Eye (tissue), 1 donor: ENCODE data around the gene PEAK3.
"Not testable (repeated sequence)": the region's sequence is repeated elsewhere in the genome, so short reads cannot be mapped to it uniquely, and the experiment has no call there.

Source experiments
- DNase-seq: peaks from one replicate; pipeline ENCODE4 v3.0.0-alpha.2; 2015

The PEAK3 gene

DNA sequence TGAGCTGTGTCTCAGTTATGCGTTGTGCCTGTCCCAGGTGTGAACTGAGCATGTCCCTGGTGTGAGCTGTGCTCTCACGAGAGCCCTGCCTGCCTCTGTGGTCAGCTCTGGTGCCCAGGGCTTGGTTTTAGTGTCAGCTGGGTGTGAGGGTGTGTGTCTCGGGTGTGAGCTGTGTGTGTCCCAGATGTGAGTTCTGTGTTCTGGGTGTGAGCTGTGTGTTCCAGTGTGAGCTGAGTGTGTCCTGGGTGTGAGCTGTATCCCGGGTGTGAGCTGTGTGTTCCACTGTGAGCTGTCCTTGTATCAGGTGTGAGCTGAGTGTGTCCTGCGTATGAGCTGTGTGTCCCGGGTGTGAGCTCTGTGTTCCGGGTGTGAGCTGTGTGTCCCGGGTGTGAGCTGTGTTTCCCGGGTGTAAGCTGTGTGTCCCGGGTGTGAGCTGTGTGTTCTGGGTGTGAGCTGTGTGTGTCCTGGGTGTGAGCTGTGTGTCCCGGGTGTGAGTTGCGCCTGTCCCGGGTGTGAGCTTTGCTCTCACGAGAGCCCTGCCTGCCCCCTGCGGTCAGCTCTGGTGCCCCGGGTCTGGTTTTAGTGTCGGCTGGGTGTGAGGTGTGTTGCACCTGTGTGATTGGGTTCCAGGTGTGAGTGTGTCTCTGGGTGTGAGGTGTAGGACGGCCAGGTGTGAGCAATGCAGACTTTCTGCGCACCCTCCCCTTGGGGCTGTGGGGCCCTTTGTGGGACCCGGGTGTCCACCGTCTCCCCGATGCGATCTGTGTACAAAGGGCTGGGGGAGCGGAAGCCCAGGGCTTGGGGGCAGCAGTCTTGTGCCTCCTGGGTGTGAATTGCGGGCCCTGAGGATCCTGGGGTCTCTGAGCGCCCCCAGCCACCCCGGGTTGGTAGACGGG lies 7.1 kb upstream of the PEAK3 start:
- DNase-seq = no peak

DNA sequence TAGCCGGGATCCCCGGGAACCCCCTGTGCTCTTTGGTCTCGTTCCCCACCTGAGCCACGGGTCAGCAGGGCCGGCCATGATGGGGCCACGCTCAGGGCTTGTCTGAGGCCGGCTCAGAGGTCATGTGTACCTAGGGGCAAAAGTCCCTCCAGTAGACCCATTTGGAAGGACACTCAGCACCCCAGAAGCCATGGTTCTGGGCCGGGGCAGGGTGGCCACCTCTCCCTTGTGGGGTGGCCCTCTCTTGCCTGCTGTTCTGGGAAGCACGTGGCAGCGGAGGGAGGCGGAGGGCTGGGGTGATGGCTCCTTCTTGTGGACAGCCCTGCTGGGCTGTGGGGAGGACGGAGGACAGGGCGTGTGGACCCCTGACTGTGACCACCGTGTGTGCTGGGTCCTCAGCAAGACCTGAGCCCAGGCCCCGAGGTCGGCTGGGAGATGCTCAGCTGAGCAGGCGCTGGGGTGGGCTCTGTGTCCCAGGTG lies 6.4 kb upstream of the PEAK3 start:
- no peak for DNase-seq

DNA sequence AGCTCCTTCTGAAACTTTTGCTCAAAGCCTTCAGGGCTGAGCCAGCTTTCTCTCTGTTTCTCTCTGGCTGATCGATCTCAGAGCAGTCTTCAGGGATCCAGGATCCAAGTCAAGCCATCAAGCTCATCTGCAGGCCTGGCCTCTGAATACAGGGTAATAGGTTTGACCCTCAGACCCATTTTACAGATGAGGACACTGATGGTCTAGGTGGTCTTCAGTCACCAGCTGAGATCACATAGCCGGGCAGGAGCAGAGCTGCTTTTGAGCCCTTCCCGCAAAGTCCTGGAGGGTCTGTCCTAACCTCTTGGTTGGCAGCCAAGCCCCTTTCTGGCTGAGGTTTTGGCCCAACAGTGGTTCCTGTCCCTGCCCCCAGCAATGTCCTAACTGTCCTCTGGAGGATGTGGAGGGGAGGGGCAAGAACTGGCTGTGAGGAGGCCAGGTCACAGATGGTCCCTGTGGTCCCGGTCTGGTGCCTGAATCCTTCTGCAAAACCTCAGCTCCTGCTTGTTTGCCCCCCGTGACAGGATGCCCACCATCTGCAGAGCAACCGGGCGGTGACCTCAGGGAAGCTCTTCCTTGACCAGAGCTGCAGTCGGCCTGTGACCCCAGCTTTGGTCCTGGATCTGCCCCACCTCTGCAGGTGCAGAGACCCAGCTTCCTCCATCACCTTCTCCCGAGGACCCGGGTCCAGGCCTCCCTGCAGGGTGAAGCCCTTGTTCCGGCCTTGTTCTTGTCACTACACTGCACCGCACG lies 5.8 kb upstream of the PEAK3 start:
- DNase-seq = no peak

DNA sequence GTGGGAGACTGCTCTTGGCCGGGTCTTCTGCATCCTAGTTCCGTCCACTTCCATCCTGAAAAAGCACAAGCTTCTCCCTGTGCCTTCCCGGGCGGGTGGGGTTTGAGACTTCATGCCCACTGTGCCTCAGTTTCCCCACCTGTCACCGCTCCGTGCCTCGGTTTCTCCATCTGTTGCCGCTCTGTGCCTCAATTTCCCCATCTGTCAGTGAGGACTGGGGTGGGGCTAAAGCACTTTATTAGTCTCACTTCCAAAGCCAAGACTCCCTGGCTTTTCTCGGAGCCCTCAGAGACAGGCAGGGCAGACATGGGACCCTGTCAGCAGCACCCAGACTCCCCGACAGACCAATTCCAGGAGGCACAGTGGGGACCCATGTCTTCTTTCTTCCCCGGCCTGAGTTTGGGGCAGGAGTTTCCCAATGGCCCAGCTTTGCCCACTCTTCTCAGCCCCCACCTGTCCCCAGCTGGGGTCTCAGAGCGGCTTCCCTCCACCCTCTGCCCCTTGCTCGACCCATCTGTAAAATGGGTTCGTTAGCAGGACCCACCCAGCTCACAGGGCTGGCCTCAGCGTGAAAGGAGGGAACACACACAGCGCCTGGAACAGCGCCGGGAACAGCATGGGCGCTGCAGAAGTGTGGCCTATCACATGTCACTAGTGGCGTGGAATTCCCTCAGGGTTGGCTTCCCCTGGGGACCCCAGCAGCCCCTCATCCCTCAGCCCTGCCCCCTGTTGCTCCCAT lies 4.6 kb upstream of the PEAK3 start:
- no peak for DNase-seq

DNA sequence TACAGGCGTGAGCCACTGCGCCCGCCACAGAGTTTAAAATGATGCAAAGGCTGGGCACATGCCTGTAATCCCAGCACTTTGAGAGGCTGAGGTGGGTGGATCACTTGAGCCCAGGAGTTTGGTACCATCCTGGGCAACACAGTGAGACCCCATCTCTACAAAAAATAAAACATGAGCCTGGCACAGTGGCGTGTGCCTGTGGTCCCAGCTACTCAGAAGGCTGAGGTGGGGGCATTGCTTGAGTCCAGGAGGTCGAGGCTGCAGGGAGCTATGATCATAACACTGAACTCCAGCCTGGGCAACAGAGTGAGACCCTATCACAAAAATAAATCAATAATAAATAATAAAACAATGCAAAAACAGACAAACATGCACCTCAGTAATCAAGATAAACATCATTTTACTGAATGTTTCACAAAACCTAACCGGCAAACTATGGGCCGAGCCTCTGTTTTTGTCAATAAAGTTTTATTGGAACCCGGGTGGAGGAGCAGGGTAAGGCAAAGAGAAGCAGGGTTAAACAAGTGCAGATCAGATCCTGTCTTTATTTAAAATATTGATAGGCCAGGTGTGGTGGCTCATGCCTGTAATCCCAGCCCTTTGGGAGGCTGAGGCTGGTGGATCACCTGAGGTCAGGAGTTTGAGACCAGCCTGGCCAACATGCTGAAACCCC lies 2.0 kb upstream of the PEAK3 start:
- DNase-seq = no peak

DNA sequence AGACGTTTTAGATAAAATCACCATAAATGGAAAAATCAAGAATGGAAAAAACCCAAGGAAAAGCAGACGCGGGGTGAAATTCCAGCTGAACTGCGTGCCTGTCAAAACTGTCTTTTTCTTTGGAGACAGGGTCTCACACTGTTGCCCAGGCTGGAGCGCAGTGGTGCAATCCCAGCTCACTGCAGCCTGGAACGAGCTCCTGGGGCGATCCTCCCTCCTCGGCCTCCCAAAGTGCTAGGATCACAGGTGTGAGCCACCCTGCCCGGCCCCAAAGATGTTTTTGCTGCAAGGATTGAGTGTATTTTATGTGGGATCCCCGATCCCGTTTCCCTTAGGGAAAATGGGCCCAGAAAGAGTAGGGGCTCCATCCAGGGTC lies 875 bp upstream of the PEAK3 start:
- DNase-seq = no peak

DNA sequence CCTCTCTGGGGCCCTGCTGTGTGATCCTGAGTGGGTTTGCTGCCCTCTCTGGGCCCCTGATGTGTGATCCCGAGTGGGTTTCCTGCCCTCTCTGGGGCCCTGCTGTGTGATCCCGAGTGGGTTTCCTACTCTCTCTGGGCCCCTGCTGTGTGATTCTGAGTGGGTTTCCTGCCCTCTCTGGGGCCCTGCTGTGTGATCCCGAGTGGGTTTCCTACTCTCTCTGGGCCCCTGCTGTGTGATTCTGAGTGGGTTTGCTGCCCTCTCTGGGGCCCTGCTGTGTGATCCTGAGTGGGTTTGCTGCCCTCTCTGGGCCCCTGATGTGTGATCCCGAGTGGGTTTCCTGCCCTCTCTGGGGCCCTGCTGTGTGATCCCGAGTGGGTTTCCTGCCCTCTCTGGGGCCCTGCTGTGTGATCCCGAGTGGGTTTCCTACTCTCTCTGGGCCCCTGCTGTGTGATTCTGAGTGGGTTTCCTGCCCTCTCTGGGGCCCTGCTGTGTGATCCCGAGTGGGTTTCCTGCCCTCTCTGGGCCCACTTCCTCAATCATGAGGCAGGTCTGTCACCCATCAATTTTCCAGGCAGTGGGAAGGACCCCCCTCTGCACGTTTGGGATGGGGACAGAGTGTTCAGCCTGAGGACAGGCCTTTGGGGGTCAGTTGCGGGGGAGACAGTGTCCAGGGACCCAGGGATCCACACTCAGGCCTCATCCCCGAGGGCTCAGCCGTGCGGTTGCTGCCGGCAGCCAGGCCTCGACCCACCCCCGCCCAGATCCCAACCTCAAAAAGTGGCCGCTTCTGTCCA lies 512 bp downstream of the PEAK3 start:
- DNase-seq = not testable (repeated sequence)

DNA sequence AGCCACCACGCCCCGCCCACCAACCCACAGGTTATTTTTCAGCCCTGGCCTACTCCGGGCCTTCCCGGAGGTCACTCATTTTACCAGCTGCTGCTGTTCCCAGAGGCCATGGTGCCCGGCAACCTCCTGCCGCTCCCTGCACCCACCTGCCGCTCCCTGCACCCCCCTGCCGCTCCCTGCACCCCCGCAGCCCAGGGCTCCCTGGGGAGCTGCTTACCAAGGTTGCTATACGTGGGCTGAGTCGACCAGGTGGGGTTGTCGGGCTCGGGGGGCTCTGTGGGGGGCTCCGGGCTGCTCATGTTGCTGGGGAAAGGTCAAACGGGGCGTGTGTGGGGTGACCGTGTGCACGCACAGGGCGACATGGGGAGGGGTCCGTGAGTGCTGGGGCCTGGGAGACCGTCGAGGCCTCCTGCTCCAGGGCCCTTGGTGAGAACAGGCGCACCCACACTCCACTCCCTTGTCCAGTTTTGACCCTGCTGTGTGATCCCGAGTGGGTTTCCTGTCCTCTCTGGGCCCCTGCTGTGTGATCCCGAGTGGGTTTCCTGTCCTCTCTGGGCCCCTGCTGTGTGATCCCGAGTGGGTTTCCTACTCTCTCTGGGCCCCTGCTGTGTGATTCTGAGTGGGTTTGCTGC lies 1.2 kb downstream of the PEAK3 start:
- no peak for DNase-seq

DNA sequence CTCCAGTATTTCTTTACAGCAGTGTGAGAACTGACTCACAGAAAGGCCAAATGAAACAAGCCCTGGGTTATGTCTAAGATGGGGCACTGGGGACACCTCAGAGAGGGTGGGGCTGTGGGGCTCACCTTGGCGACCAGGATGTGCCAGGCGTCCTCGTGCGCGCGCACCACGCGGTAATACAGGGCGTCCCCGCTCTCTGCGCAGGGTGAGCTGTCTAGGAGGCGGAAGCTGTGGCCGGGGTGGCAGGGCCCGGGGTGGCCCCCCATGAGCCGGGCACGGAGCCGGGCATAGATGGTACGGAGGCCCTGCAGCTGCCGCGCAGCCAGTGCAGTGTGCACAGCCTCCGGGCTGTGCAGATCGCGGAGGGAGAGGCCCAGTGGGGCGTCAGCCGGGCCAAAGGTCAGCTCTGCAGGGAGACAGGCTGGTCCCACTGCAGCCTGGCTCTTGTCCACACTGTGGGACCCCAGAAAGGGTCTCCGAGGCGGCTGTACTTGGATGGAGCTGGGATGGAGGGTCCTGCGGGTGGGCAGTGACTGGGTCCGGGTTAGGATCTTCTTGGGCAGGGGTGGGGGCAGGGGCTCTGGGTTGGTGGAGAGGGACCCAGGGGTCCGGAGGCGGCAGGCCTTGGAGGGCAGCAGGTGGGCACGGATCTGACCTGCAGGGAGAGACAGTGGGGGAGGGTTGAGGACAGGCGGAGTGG lies 3.4 kb downstream of the PEAK3 start:
- no peak for DNase-seq

DNA sequence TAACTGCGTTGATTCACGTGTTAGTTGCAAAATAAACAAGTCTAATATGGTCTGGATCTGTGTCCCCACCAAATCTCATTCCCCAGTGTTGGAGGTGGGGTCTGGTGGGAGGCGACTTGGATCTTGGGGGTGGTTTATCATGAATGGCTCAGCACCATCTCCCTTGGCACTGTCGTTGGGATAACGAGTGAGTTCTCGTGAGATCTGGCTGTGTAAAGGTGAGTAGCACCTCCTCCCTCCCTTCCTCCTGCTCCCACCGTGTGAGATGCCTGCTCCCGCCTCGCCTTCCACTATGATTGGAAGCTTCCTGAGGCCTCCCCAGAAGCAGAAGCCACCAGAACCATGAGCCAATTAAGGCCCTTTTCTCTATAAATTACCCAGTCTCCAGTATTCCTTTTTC lies 4.8 kb downstream of the PEAK3 start:
- DNase-seq = no peak

DNA sequence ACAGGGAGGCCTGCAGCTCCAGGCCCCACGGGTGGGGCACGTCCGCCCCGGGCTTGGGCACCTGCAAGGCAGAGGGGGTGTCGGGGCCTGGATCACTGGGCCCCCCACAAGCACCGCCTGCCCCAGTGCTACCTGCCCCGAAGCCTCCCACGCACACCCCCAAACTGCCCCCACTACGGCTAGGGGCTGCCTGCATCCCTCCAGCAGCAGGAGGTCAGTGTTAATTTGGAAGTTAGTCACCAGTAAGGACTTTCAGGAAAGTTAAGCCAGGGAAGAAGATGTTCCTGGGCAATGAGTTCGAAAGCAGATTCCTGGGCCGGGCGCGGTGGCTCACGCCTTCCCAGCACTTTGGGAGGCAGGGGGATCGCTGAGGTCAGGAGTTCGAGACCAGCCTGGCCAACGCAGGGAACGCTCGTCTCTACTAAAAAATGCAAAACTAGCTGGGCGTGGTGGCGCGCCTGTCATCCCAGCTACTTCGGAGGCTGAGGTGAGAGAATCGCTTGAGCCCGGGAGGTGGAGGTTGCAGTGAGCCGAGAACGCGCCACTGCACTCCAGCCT lies 5.5 kb downstream of the PEAK3 start:
- no peak for DNase-seq

DNA sequence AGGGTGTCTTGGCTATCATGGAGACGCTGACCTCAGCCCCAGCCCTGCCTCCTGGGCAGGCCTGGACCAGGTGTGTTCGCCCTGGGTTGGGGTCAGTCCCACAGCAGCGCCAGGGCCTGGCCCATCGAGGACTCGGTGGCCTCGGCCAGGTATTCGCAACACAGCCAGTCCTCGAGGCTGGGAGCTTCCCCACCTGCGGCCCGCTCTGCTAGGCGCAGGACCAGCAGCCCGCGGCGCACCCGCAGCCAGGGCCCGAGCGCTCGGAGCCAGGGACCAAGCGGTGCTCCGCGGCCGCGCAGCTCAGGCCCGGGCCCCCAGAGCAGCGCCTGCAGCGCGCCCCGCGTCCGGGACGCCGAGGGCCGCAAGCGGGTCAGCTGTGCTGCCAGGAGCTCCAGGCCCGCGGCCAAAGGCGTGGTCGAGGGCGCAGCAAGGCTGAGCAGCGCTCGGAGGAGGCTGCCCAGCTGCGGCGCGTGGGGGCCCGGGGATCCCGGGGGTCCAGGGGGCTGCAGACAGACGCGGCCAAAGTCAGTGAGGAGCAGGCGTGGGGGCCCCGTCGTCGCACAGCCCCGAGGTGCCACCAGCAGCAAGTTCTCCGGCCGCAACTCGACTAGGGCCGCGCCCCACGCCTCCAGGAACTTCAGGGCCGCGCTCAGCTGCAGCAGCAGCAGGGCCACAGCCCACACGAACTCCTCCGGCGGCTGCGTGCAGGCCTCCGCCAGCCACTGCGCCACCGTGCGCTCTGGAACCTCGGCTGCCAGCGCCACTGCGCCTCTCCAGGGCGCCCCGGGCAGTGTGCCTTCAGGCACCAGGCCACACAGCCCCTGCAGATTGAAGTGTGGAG lies 6.2 kb downstream of the PEAK3 start:
- DNase-seq = no peak

DNA sequence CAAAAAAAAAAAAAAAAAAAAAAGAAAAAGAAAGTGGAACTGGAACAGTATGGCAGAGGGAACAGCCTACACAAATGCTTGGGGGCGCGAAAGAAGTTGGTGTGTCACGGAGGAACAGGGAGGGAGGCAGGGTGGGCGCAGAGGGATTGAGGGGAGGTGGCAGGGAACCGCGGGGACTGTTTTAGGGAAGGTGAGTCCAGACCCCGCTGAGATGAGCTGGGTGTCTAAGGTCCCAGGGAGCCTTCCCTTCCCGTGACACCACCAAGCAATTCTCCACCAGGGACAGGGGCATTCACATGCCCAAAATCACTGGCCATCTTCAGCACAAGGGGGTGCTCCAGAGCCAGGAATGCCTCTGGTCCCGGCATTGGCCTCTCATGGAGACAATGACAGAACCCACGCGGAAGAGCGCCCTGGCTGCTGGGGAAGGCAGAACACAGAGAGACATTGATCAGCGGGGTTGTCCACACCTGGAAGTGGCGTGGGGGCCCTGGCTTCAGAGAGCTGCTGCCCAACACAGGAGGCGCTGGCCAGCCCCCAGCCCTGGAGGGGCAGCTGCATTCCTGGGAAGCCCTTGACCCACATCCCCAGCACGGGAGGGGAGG lies 6.9 kb downstream of the PEAK3 start:
- DNase-seq = peak; percentile 89

DNA sequence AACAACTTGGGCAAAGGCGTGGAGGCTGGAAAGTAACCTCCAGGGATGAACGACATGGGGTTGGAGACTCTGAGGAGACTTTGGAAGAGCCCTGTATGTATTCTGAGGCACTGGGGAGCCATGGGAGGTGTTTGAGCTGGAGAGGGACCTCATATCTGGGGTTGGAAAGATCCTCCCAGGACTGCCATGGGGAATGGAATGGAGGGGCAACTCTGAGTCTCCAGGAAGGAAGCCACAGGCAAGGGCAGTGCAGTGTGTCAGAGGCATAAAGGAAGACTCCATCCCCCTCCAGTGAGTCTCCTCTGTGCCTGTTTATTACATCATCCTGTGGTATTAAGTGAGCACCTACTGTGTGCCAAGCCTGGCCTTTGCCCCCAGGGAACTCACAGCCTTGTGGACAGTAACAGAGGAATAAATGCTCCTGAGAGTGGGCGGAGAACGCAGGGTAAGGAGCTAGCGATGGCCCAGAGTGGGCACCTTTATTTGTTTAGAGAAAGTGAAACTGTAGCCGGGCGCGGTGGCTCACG lies 7.7 kb downstream of the PEAK3 start:
- DNase-seq = no peak

DNA sequence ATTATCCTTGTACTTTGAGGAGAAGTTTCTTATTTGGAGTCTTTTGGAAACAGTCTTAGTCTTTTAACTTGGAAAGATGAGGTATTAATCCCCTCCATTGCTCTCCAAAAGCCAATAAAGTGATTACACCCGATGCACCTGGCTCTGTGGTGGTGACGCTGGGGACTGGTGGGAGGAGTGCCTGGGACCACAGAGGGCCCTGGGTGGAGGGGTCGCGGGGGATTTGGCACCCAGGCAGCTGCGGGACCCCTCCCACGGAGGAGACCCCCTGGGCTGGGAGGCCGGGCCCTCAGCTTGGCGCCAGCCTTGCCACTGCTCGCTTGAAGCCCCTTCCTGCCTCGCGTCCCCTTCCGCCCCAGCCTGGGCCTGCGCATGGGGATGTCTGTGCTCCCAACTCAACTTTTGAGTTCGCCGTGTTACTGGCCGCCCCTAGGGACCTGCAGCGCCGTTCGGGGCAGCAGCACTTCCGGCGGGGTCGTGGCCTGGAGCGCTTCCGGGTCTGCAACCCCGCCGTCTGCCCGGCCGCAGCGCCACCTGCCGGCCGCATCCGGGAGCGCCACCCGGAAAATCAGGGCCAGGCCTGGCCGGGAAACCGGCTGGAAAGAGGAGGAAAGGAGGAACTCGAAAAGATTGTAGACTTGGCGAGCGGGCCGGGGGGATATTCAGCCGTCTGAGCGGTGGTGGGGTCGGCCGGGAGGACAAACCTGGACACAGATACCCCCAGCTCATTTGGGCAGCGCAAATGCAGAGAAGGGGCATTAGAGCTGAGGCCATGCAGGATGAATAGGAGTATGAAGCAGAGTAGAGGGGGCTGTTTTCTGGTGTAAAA lies 8.4 kb downstream of the PEAK3 start:
- peak; percentile 91 for DNase-seq

DNA sequence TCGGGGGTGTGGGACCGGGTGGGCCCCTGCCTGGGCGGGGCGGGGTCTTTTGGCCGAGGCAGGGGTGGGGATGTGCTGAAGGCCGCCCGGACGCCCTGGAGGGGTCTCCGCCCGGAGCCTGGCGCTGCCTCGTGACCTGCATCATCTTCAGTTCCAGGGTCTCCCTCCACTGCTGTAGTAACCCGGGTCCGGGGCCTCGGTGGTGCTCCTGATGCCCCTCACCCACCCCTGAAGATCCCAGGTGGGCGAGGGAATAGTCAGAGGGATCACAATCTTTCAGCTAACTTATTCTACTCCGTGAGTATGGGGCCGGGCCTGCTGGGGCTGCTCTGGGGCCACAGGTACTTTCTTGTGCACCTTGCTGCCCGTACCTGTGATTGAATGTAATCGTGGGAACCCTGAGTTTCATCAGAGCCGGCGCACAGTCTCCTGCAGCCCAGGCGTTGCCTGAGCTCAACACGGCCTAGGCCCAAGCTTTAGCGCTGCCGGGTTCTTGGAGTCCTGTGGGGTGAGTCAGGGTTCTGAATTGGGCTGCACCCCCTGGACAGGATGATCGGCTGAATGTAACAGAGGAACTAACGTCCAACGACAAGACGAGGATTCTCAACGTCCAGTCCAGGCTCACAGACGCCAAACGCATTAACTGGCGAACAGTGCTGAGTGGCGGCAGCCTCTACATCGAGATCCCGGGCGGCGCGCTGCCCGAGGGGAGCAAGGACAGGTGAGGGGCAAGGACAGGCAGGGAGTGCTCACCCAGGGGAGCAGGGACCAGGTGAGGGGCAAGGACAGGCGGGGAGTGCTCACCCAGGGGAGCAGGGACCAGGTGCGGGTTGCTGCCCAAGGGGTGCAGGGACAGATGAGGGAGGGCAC lies 10.5 kb downstream of the PEAK3 start:
- DNase-seq = peak; percentile 24
